Left lung (tissue), 10 donors: ENCODE data around the gene P2RY6. TPM values are rescaled to one million over a fixed set of nuclear protein-coding genes. Genes with fewer than 3 reads are reported as not detected.

Experiments
- ATAC-seq: fragments of 200-7000 bp; cut with Tn5 transposase; one replicate; pipeline ENCODE4 v1.9.1; 2020; ENCODE audit warnings: moderate library complexity
- DNase-seq, 4 donors: peaks; one replicate each; pipeline ENCODE4 v3.0.0-alpha.2; 2013 to 2020
- H3K27ac ChIP-seq, 2 donors: fragments of 200-600 bp; sonication (generic) in 1 of 2; one replicate each; pipeline versions ENCODE4 v1.5.0 to v1.8.0; 2020 to 2021
- H3K27me3 ChIP-seq, 2 donors: fragments of 200-600 bp; sonication (generic) in 1 of 2; one replicate each; pipeline versions ENCODE4 v1.5.0 to v1.8.0; 2020 to 2021
- H3K36me3 ChIP-seq, 2 donors: fragments of 200-600 bp; sonication (generic) in 1 of 2; one replicate each; pipeline versions ENCODE4 v1.5.0 to v1.8.0; 2020 to 2021
- H3K4me1 ChIP-seq, 2 donors: fragments of 200-600 bp; one replicate each; pipeline ENCODE4 v1.8.0; 2021
- H3K4me3 ChIP-seq, 2 donors: fragments of 200-600 bp; sonication (generic) in 1 of 2; one replicate each; pipeline versions ENCODE4 v1.5.0 to v1.8.0; 2020 to 2021; ENCODE audit warnings: mild to moderate bottlenecking in 1 of 2
- H3K9me3 ChIP-seq, 2 donors: fragments of 200-600 bp; sonication (generic) in 1 of 2; one replicate each; pipeline versions ENCODE4 v1.5.0 to v1.8.0; 2020 to 2021
- intact Hi-C, 2 donors: fragments of 100-400 bp; cut with DNase I; formaldehyde crosslinking; loops; one replicate each; pipeline versions ENCODE4 v1.11.2 to v1.14.2; 2022
- polyA plus RNA-seq, 6 donors: library from polyadenylated mRNA; unstranded; fragments of 120-200 nt; gene quantifications; one replicate each; pipeline ENCODE4 v1.2.1, GENCODE V29; 2013; ENCODE audit not compliant: insufficient read length in 6 of 6
- total RNA-seq, 2 donors: library from RNA; stranded (reverse); fragmentation: NEBNext Ultra II Directional; extraction: Animal tissue kit (Norgen Biotek cat#: 25700); gene quantifications; one replicate each; pipeline ENCODE4 v1.2.1, GENCODE V29; 2021
- TF ChIP-seq, protein P1 (sequence below), 2 donors: fragments of 200-600 bp; sonication (generic) in 1 of 2; IDR thresholded peaks; one replicate each; pipeline versions ENCODE4 v1.5.0 to v1.8.0; 2021; ENCODE audit warnings: antibody characterized with exemption in 2 of 2
- donor health status: DM: no; HTN: yes; CAD: no.
- donor health status: DM: no; HTN: no; CAD: no.

The P2RY6 gene
- total and polyA plus RNA-seq, 8 donors, result 0.87 to 4.8 (median 1.9) TPM

DNA sequence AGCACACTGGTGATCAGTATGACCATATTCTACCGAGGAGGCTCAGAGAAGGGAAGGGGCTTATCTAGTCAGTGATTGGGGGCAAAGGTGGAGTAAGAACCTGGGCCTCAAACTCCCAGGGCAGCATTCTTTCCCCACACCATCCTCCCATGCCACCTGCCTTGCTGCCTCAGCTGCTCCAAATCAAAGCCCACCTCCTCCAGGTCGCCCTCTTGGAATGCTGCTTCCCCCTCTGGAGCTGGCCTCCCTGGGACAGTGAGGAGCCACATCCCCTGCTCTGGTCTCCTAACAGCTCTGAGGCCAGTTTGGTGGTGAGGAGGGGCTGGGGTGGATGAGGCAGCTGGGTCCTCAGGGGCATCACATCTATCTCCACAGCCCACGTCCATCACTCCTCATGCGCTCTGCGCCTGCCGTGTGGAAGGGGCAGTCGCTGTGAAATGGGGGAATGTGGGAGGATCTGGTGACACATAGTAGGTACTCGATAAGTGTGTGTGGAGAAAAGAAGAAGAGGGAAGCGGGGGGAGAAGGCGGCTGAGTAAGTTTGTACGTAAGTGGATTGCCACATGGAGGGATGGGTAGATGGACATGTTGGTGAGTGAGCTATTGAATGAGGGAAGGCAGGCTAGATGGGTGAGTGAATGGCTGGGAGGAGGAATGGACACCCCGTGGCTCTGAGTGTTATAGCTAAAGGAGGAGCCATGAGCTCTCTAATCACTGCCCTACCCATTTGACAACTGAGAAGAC, 19.8 kb downstream of the P2RY6 start:
- peaks cover 8 to 46% of the 10 kb centered on the region in 2 donors for H3K4me1 ChIP-seq
- TF ChIP-seq, protein P1, sequence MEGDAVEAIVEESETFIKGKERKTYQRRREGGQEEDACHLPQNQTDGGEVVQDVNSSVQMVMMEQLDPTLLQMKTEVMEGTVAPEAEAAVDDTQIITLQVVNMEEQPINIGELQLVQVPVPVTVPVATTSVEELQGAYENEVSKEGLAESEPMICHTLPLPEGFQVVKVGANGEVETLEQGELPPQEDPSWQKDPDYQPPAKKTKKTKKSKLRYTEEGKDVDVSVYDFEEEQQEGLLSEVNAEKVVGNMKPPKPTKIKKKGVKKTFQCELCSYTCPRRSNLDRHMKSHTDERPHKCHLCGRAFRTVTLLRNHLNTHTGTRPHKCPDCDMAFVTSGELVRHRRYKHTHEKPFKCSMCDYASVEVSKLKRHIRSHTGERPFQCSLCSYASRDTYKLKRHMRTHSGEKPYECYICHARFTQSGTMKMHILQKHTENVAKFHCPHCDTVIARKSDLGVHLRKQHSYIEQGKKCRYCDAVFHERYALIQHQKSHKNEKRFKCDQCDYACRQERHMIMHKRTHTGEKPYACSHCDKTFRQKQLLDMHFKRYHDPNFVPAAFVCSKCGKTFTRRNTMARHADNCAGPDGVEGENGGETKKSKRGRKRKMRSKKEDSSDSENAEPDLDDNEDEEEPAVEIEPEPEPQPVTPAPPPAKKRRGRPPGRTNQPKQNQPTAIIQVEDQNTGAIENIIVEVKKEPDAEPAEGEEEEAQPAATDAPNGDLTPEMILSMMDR (IDR thresholded peaks at IDR 0.05), result no peak
- H3K4me3 ChIP-seq, result no peak overlapping the region
- H3K27ac ChIP-seq, result no peak overlapping the region
- no peaks in the 10 kb centered on the region for H3K27me3 ChIP-seq
- no peaks in the 10 kb centered on the region for H3K9me3 ChIP-seq
- intact Hi-C loops, result no loop called here
- no peak for DNase-seq
- ATAC-seq, result no peak
- H3K36me3 ChIP-seq, result peaks cover 0 to 3% of the 10 kb centered on the region in 2 donors

DNA sequence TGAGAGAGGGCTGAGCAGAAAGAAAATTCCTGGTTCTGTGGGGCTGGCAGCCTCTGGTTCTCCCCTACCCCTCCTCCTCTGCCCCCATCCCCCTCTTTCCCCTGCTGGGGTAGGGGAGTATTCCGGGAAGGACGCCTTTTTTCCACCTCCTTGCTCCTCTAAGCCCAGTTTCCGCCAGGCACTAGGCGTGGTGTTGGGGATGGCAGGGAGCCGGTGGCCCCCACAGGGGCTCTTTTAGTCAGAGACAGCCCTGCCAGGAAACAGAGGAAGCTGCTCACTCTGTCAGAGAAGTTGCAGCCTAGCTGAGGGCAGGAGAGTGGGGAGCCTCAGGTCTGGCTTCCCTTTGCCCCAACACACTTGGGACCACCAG, 20.4 kb downstream of the P2RY6 start:
- Histone ChIP-seq H3K4me1 (peaks cover 8 to 40% of the 10 kb centered on the region in 2 donors), H3K27ac (no peak overlapping the region), H3K9me3 (no peaks in the 10 kb centered on the region), H3K27me3 (no peaks in the 10 kb centered on the region), H3K36me3 (peaks cover 0 to 7% of the 10 kb centered on the region in 2 donors), H3K4me3 (no peak overlapping the region)
- intact Hi-C loops, result no loop called here
- TF ChIP-seq, protein P1 (IDR thresholded peaks at IDR 0.05), result no peak
- DNase-seq (no peak), ATAC-seq (no peak)

DNA sequence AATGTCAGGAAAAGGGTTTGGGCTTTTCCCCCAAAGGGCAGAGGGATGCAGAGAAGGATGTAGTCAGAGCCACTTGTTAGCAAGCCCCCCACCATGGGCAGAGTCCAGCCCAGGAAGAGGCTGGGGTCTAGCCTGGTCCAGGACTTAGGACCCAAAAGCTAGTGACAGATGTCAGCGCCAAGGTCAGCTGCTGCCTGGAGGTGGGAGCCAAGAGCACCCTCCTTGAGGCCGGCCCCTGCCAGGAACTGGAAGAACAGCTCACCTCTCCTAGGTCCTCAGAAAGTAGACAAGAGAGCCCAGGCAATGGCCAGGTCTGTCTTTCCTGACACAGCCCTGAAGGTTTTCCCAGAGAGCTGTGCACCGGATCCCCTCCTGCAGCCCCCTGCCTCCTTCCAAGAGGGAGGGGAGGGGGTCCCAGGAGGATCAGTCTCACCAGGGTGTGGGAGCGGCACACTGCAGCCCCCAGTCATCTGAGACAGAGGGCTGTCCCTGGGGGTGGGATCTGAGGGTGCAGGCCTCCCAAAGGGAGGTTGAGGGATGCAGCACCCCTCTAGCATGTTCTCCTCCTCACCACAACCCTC, 21.3 kb downstream of the P2RY6 start:
- Histone ChIP-seq H3K4me3 (no peak overlapping the region), H3K27me3 (no peaks in the 10 kb centered on the region), H3K27ac (no peak overlapping the region), H3K36me3 (peaks cover 0 to 7% of the 10 kb centered on the region in 2 donors), H3K4me1 (peaks cover 8 to 31% of the 10 kb centered on the region in 2 donors), H3K9me3 (no peaks in the 10 kb centered on the region)
- intact Hi-C loops, result no loop called here
- TF ChIP-seq, protein P1 (IDR thresholded peaks at IDR 0.05), result no peak
- DNase-seq (no peak), ATAC-seq (no peak)

DNA sequence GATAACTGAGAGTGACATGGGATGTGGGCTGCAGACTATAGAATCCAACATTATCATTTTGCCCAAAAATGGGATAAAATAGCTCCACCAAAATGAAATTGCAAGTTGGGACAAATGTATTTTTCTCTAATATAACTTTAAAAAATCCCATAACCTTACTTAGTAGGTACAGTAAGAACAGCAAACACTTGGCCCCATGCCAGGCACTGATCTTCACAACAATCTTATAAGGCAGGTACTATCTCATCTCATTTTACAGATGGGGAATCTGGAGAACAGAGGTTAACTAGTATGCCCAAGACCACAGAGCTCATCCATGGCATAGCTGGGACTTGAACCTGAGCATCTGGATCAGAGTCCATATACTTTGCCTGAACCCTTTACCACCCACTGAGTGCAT, 22.5 kb downstream of the P2RY6 start:
- no peaks in the 10 kb centered on the region for H3K27me3 ChIP-seq
- TF ChIP-seq, protein P1 (IDR thresholded peaks at IDR 0.05), result no peak
- peaks cover 0 to 7% of the 10 kb centered on the region in 2 donors for H3K36me3 ChIP-seq
- H3K27ac ChIP-seq, result no peak overlapping the region
- ATAC-seq (no peak), DNase-seq (no peak)
- no peak overlapping the region for H3K4me3 ChIP-seq
- intact Hi-C loops, result no loop called here
- H3K9me3 ChIP-seq, result no peaks in the 10 kb centered on the region
- peaks cover 0 to 22% of the 10 kb centered on the region in 2 donors for H3K4me1 ChIP-seq

DNA sequence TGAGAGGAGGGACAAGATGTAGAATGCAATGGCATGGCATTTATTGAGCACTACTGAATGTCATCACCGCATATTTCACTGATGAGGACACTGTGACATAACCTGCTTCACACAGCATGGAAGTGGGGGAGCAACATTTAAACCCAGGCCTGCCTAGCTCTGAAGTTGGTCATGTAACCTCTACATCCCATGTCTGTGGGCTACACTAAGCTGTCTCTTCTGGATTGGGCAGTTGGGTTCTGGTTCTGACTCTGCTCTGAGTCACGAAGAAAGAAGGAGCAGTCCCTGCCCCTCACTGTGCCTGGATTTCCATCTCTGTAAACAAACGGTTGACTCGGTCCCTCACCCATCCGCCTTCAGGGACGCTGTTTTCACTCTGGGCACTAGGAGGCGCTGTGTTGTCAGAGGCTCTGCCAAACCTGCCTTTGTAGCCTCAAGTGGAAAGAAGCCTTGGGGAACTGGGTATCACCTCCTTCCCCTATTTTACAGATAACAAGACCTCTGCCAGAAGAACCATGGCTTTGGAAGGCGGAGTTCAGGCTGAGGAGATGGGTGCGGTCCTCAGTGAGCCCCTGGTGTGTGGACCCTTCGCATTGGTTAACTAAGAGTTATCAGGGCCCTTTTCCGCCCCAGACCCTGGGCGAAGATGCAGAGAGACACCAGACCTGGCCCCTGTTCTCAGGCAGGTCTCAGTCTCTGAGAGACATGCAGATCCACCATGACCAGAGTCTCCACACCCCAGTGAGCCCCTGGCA, 23.3 kb downstream of the P2RY6 start:
- H3K36me3 ChIP-seq, result peaks cover 0 to 7% of the 10 kb centered on the region in 2 donors
- ATAC-seq (peak; percentile 79), DNase-seq (peak; percentile 47 to 86 (median 62))
- H3K9me3 ChIP-seq, result no peaks in the 10 kb centered on the region
- H3K27ac ChIP-seq, result no peak overlapping the region
- no peaks in the 10 kb centered on the region for H3K27me3 ChIP-seq
- H3K4me3 ChIP-seq, result no peak overlapping the region
- intact Hi-C loops, result no loop called here
- peaks cover 0 to 23% of the 10 kb centered on the region in 2 donors for H3K4me1 ChIP-seq
- TF ChIP-seq, protein P1 (IDR thresholded peaks at IDR 0.05), result peak; percentile 86 to 95
